WTC11 (cell line): ENCODE data around the gene TEC. TPM values are rescaled to one million over a fixed set of nuclear protein-coding genes. Genes with fewer than 3 reads are reported as not detected.
A peak's percentile ranks its signal among the peaks of the same experiment; 100 is the strongest.

Experiments used
- ATAC-seq: fragments of 200-7000 bp; cut with Tn5 transposase; 2 replicates; pipeline ENCODE4 v1.10.0; 2021; ENCODE audit warnings: mild to moderate bottlenecking, moderate library complexity
- CTCF ChIA-PET: fragments of 300-600 bp; sonication (Branson Sonifier 250); formaldehyde crosslinking; loops from one replicate; lab custom pipeline; 2021; ENCODE audit warnings: antibody characterized with exemption; lab: Charles Lee
- POLR2A ChIA-PET: fragments of 350-600 bp; sonication (Branson Sonifier 250); formaldehyde crosslinking; loops from one replicate; lab custom pipeline; 2021; ENCODE audit warnings: antibody characterized with exemption; lab: Charles Lee
- DNase-seq: peaks from one replicate; pipeline ENCODE4 v3.0.0; 2021; ENCODE audit warnings: low spot score
- H3K27ac Mint-ChIP-seq: 2 replicates; pipeline ENCODE4 v1.8.0; 2021; ENCODE audit warnings: mixed read lengths
- H3K27me3 Mint-ChIP-seq: 2 replicates; pipeline ENCODE4 v1.8.0; 2021; ENCODE audit warnings: low read depth, mild to moderate bottlenecking, moderate library complexity, mixed read lengths
- H3K36me3 Mint-ChIP-seq: 2 replicates; pipeline ENCODE4 v1.8.0; 2021; ENCODE audit warnings: mixed read lengths
- H3K4me1 Mint-ChIP-seq: 2 replicates; pipeline ENCODE4 v1.8.0; 2022; ENCODE audit warnings: mixed read lengths
- H3K4me3 Mint-ChIP-seq: 2 replicates; pipeline ENCODE4 v1.8.0; 2021; ENCODE audit warnings: mild to moderate bottlenecking, moderate library complexity, mixed read lengths
- H3K9me3 Mint-ChIP-seq: 2 replicates; pipeline ENCODE4 v1.8.0; 2021; ENCODE audit warnings: mixed read lengths
- AFF4 ChIP-seq: sonication (generic); formaldehyde crosslinking; IDR thresholded peaks from 2 replicates; pipeline ENCODE4 v1.8.1; 2023; ENCODE audit warnings: mild to moderate bottlenecking, missing genetic modification reagents, borderline replicate concordance
- ARID4B ChIP-seq: sonication (generic); formaldehyde crosslinking; IDR thresholded peaks from 2 replicates; pipeline ENCODE4 v1.8.0; 2023; ENCODE audit warnings: missing genetic modification reagents, mild to moderate bottlenecking, borderline replicate concordance
- CDX4 ChIP-seq: fragments of 250-450 bp; sonication (Bioruptor Pico); IDR thresholded peaks from 2 replicates; pipeline ENCODE4 v1.9.0; 2021; ENCODE audit warnings: moderate library complexity, mild to moderate bottlenecking, inconsistent platforms, borderline replicate concordance
- E2F4 ChIP-seq: sonication (generic); formaldehyde crosslinking; IDR thresholded peaks from 2 replicates; pipeline ENCODE4 v1.8.1; 2022; ENCODE audit warnings: low read depth, mild to moderate bottlenecking, moderate library complexity, missing genetic modification reagents, borderline replicate concordance
- E2F5 ChIP-seq: sonication (generic); formaldehyde crosslinking; IDR thresholded peaks from 2 replicates; pipeline ENCODE4 v1.8.1; 2022; ENCODE audit warnings: mild to moderate bottlenecking, moderate library complexity, missing genetic modification reagents
- ELF4 ChIP-seq: sonication (generic); formaldehyde crosslinking; IDR thresholded peaks from 2 replicates; pipeline ENCODE4 v1.8.1; 2022; ENCODE audit warnings: low read depth, mild to moderate bottlenecking, moderate library complexity, missing genetic modification reagents
- ESRRA ChIP-seq: sonication (generic); formaldehyde crosslinking; IDR thresholded peaks from 2 replicates; pipeline ENCODE4 v1.8.1; 2022; ENCODE audit warnings: mild to moderate bottlenecking, missing genetic modification reagents, borderline replicate concordance
- FOXJ3 ChIP-seq: sonication (generic); formaldehyde crosslinking; IDR thresholded peaks from 2 replicates; pipeline ENCODE4 v1.9.0; 2021; ENCODE audit warnings: missing genetic modification reagents, mild to moderate bottlenecking, borderline replicate concordance
- FOXP1 ChIP-seq: sonication (generic); formaldehyde crosslinking; IDR thresholded peaks from 2 replicates; pipeline ENCODE4 v1.8.0; 2022; ENCODE audit warnings: missing genetic modification reagents, mild to moderate bottlenecking, moderate library complexity, borderline replicate concordance
- GRHL2 ChIP-seq: fragments of 250-450 bp; sonication (Bioruptor Pico); IDR thresholded peaks from 2 replicates; pipeline ENCODE4 v1.8.0; 2022; ENCODE audit warnings: mild to moderate bottlenecking, moderate library complexity; ENCODE audit not compliant: insufficient replicate concordance, severe bottlenecking
- NFATC4 ChIP-seq: fragments of 250-450 bp; sonication (Bioruptor Pico); IDR thresholded peaks from 2 replicates; pipeline ENCODE4 v1.9.0; 2021; ENCODE audit warnings: mild to moderate bottlenecking
- TCF7 ChIP-seq: sonication (generic); formaldehyde crosslinking; IDR thresholded peaks from 2 replicates; pipeline ENCODE4 v1.8.0; 2022; ENCODE audit warnings: mild to moderate bottlenecking, low read depth, missing genetic modification reagents, moderate library complexity
- ZMAT4 ChIP-seq: fragments of 250-450 bp; sonication (Bioruptor Pico); IDR thresholded peaks from 2 replicates; pipeline ENCODE4 v1.9.0; 2021; ENCODE audit warnings: mild to moderate bottlenecking
- ZNF219 ChIP-seq: sonication (generic); formaldehyde crosslinking; IDR thresholded peaks from 2 replicates; pipeline ENCODE4 v1.8.0; 2023; ENCODE audit warnings: missing genetic modification reagents, mild to moderate bottlenecking, borderline replicate concordance
- ZNF423 ChIP-seq: fragments of 250-450 bp; sonication (Bioruptor Pico); IDR thresholded peaks from 2 replicates; pipeline ENCODE4 v2.1.2; 2022; ENCODE audit warnings: mild to moderate bottlenecking, moderate library complexity
- ZNF425 ChIP-seq: fragments of 250-450 bp; sonication (Bioruptor Pico); conservative IDR thresholded peaks from 2 replicates; pipeline ENCODE4 v1.9.0; 2021; ENCODE audit warnings: mild to moderate bottlenecking
- ZNF512 ChIP-seq: sonication (generic); formaldehyde crosslinking; IDR thresholded peaks from 2 replicates; pipeline ENCODE4 v1.8.1; 2022; ENCODE audit warnings: missing genetic modification reagents, borderline replicate concordance
- total RNA-seq: library from RNA; stranded (reverse); gene quantifications from 3 replicates; pipeline ENCODE4 v1.2.3, GENCODE V29; 2021

Gene TEC
- total RNA-seq, 1 experiment from 2014 or later: 8.8 TPM

- CTCF ChIA-PET: no interaction called here
- peak overlapping the region; percentile 20; the same call in 1 of the 2 replicates for H3K27ac Mint-ChIP-seq
- H3K9me3 Mint-ChIP-seq: no peaks in the 10 kb centered on the region
- no peak for TF ChIP-seq FOXJ3
- TF ChIP-seq ARID4B (CRISPR knock-in tag): no peak
- no peak for TF ChIP-seq ZNF219
- TF ChIP-seq, all 79 proteins: peak for 0
- Mint-ChIP-seq H3K4me3 (no peak overlapping the region), H3K27me3 (no peaks in the 10 kb centered on the region), H3K4me1 (peaks cover 25% of the 10 kb centered on the region), H3K36me3 (no peaks in the 10 kb centered on the region)
- DNase-seq: no peak
- ATAC-seq: no peak
- POLR2A ChIA-PET: no interaction called here
Observed at GRCh38 chr4:48193921-48194468, 75.6 kb downstream of the TEC start.

- DNase-seq: no peak
- POLR2A ChIA-PET: no interaction called here
- no peak overlapping the region for H3K4me3 Mint-ChIP-seq
- H3K36me3 Mint-ChIP-seq: no peaks in the 10 kb centered on the region
- H3K4me1 Mint-ChIP-seq: peaks cover 25% of the 10 kb centered on the region
- ATAC-seq: no peak
- H3K9me3 Mint-ChIP-seq: no peaks in the 10 kb centered on the region
- CTCF ChIA-PET: no interaction called here
- no peaks in the 10 kb centered on the region for H3K27me3 Mint-ChIP-seq
- no peak overlapping the region for H3K27ac Mint-ChIP-seq
- TF ChIP-seq ESRRA (no peak), ZNF512 (CRISPR knock-in tag) (no peak), GRHL2 (CRISPR knock-in tag) (no peak), E2F4 (CRISPR knock-in tag) (no peak), FOXP1 (CRISPR knock-in tag) (no peak), ZMAT4 (CRISPR knock-in tag) (no peak), ELF4 (CRISPR knock-in tag) (no peak), AFF4 (CRISPR knock-in tag) (no peak), ZNF423 (CRISPR knock-in tag) (no peak), E2F5 (CRISPR knock-in tag) (no peak), TCF7 (CRISPR knock-in tag) (no peak), CDX4 (CRISPR knock-in tag) (no peak), ZNF425 (CRISPR knock-in tag) (no peak), NFATC4 (CRISPR knock-in tag) (no peak)
Observed at GRCh38 chr4:48193096-48193836, 76.4 kb downstream of the TEC start.
